OCI-LY7 (cell line): ENCODE measurements around the gene PELO. TPM values are rescaled to one million over a fixed set of nuclear protein-coding genes. Genes with fewer than 3 reads are reported as not detected.

Experiments
- BruUV-seq: library from RNA; stranded (reverse); fragments of 400-500 nt; replicated peaks from 2 replicates; lab custom pipeline; 2021; lab: Mats Ljungman, UMichigan
- CTCF ChIA-PET: fragments of 300-600 bp; sonication (Branson Sonifier 250); formaldehyde crosslinking; loops from one replicate; lab custom pipeline; 2022; ENCODE audit warnings: antibody characterized with exemption; ENCODE audit not compliant: unreplicated experiment; lab: Charles Lee
- POLR2A ChIA-PET: fragments of 300-600 bp; sonication (Branson Sonifier 250); formaldehyde crosslinking; loops from one replicate; lab custom pipeline; 2022; ENCODE audit warnings: antibody characterized with exemption; lab: Charles Lee
- DNase-seq: peaks from one replicate; pipeline ENCODE4 v3.0.0-alpha.2; 2015; ENCODE audit warnings: low spot score
- H2AFZ ChIP-seq: fragments of 200-600 bp; sonication (generic), shearing (Covaris generic); 2 replicates; pipeline ENCODE4 v1.6.1; 2014; ENCODE audit warnings: mild to moderate bottlenecking, antibody characterized with exemption, low read length, moderate library complexity
- H3K27ac ChIP-seq: fragments of 200-600 bp; sonication (generic); 2 replicates; pipeline ENCODE4 v1.5.1; 2014; ENCODE audit warnings: mixed run types, low read depth, mild to moderate bottlenecking, moderate library complexity, low read length, inconsistent platforms; ENCODE audit not compliant: poor library complexity, severe bottlenecking
- H3K36me3 ChIP-seq: fragments of 200-600 bp; sonication (generic); 2 replicates; pipeline ENCODE4 v1.6.1; 2014; ENCODE audit warnings: mild to moderate bottlenecking, antibody characterized with exemption, low read length, moderate library complexity, mixed read lengths; ENCODE audit not compliant: insufficient read depth
- H3K4me1 ChIP-seq: fragments of 200-600 bp; sonication (generic); 2 replicates; pipeline ENCODE4 v1.5.1; 2014; ENCODE audit warnings: mild to moderate bottlenecking, low read length; ENCODE audit not compliant: insufficient read depth, poor library complexity, severe bottlenecking
- H3K4me2 ChIP-seq: fragments of 200-600 bp; sonication (generic); 2 replicates; pipeline ENCODE4 v1.6.1; 2014; ENCODE audit warnings: mild to moderate bottlenecking, low read length
- H3K4me3 ChIP-seq: fragments of 200-600 bp; sonication (generic); 2 replicates; pipeline ENCODE4 v1.5.1; 2014; ENCODE audit warnings: mild to moderate bottlenecking, low read depth, low read length; ENCODE audit not compliant: poor library complexity, severe bottlenecking
- H3K79me2 ChIP-seq: fragments of 200-600 bp; sonication (generic); 2 replicates; pipeline ENCODE4 v1.6.1; 2016; ENCODE audit warnings: low read depth, mild to moderate bottlenecking, low read length, moderate library complexity, mixed read lengths; ENCODE audit not compliant: insufficient read depth
- H3K9me2 ChIP-seq: fragments of 200-600 bp; sonication (generic); 2 replicates; pipeline ENCODE4 v1.6.1; 2016; ENCODE audit warnings: mild to moderate bottlenecking, low read length, mixed read lengths; ENCODE audit not compliant: insufficient read depth
- H3K9me3 ChIP-seq: fragments of 200-600 bp; sonication (generic); 2 replicates; pipeline ENCODE4 v1.6.1; 2014; ENCODE audit warnings: mild to moderate bottlenecking, mixed run types, low read length, mixed read lengths
- H4K20me1 ChIP-seq: fragments of 200-600 bp; sonication (generic); 2 replicates; pipeline ENCODE4 v1.6.1; 2014; ENCODE audit warnings: mild to moderate bottlenecking, antibody characterized with exemption, low read length, moderate library complexity, mixed read lengths; ENCODE audit not compliant: insufficient read depth
- EZH2phosphoT487 ChIP-seq: fragments of 200-600 bp; sonication (generic); IDR thresholded peaks from 2 replicates; pipeline ENCODE4 v1.6.1; 2018; ENCODE audit warnings: low read depth, borderline replicate concordance, mild to moderate bottlenecking, mixed run types, antibody characterized with exemption, low read length, moderate library complexity, mixed read lengths
- intact Hi-C: fragments of 100-400 bp; cut with micrococcal nuclease; formaldehyde crosslinking; loops from one replicate; pipeline ENCODE4 v1.10.0; 2022; ENCODE audit not compliant: unreplicated experiment
- total RNA-seq, 2 experiments: library from RNA; depleted of rRNA in 1 of 2; stranded (reverse); fragments of >200 nt in 1 of 2; shearing (Covaris generic) in 1 of 2; gene quantifications; 2 replicates each; pipeline ENCODE4 v1.2.3, GENCODE V29; 2014 to 2022
- TF ChIP-seq, protein P1 (sequence below): fragments of 200-600 bp; sonication (generic); conservative IDR thresholded peaks from 2 replicates; pipeline ENCODE4 v1.5.1; 2014; ENCODE audit warnings: mild to moderate bottlenecking, antibody characterized with exemption, low read length, moderate library complexity, mixed read lengths

The PELO gene
- total RNA-seq, 2 experiments from 2014 or later, result 10.2 to 13.0 TPM

DNA sequence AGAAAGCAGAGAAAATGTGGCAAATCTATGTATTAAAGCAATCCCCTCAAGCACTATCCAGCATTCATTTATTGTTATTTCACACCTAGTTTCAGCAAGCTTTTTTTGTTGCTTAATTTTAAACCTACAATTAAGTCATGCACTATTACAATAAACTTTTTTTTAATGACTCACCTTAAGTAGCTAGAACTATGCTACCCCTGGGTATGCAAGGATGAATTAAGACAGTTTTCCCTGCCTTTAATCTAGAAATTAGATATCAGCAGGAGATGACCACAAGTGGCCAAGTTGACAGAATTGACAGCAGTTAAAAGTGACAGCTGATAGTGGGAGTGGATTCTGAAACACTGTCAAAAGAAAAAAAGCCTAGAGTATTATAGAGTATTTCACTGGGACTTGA lies 20.0 kb downstream of the PELO start:
- H3K4me2 ChIP-seq, result no peak overlapping the region

DNA sequence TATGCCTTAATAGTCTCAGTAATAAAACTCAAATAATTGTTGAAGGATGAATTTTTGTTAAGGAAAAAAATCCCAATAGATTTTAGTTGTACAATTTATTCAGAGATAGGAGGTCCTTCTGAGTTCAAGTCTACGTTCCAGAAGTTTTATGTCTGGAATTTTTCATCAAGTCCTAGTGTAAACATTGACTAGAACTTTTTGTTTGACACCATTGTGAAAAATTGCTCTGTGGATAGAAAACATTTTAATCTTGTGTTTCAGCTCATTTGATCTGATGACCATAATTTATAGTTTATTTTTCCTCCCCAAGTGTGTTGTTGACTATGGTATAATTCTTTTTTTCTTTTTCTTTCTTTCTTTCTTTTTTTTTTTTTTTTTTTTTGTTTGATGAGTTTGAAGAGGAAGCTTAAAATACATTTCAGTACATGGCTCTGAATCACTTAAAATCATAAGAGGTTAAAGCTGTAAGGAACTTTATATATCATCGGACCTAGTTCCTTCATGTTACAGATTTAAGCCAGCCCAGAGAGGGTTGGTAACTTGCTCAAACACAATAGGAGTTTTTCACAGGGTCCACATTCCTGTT lies 20.7 kb downstream of the PELO start:
- Histone ChIP-seq H3K4me3 (no peak overlapping the region), H3K4me1 (peaks cover 3% of the 10 kb centered on the region), H4K20me1 (peaks cover 7% of the 10 kb centered on the region), H3K27ac (no peak overlapping the region), H3K9me3 (no peaks in the 10 kb centered on the region), H3K36me3 (peaks cover 21% of the 10 kb centered on the region), H3K4me2 (no peak overlapping the region), H2AFZ (no peak overlapping the region), H3K79me2 (peaks cover 17% of the 10 kb centered on the region), H3K9me2 (no peaks in the 10 kb centered on the region)
- CTCF ChIA-PET, result no interaction called here
- intact Hi-C loops, result no loop called here
- no peak for TF ChIP-seq EZH2phosphoT487
- TF ChIP-seq, protein P1, sequence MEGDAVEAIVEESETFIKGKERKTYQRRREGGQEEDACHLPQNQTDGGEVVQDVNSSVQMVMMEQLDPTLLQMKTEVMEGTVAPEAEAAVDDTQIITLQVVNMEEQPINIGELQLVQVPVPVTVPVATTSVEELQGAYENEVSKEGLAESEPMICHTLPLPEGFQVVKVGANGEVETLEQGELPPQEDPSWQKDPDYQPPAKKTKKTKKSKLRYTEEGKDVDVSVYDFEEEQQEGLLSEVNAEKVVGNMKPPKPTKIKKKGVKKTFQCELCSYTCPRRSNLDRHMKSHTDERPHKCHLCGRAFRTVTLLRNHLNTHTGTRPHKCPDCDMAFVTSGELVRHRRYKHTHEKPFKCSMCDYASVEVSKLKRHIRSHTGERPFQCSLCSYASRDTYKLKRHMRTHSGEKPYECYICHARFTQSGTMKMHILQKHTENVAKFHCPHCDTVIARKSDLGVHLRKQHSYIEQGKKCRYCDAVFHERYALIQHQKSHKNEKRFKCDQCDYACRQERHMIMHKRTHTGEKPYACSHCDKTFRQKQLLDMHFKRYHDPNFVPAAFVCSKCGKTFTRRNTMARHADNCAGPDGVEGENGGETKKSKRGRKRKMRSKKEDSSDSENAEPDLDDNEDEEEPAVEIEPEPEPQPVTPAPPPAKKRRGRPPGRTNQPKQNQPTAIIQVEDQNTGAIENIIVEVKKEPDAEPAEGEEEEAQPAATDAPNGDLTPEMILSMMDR, result no peak
- DNase-seq, result no peak
- POLR2A ChIA-PET, result interaction anchor here (0.6 to 2.4 kb wide), 7 partner anchors 9 to 1060 kb away, joined by 3 to 7 read pairs (median 6); no protein-coding TSS in a partner anchor
- BruUV-seq, result no TSS peak

More for the DNA sequence above, 20.0 kb downstream of the PELO start:
- no peak overlapping the region for H2AFZ ChIP-seq
- H3K4me1 ChIP-seq, result peaks cover 10% of the 10 kb centered on the region
- CTCF ChIA-PET, result no interaction called here
- no peak for DNase-seq
- TF ChIP-seq, protein P1, result no peak
- TF ChIP-seq EZH2phosphoT487, result no peak
- no peaks in the 10 kb centered on the region for H3K9me3 ChIP-seq
- H4K20me1 ChIP-seq, result peaks cover 13% of the 10 kb centered on the region
- no peak overlapping the region for H3K27ac ChIP-seq
- H3K9me2 ChIP-seq, result no peaks in the 10 kb centered on the region
- H3K4me3 ChIP-seq, result no peak overlapping the region
- POLR2A ChIA-PET, result interaction anchor here (0.6 to 2.4 kb wide), 3 partner anchors 9 to 324 kb away, joined by 3 to 6 read pairs (median 5); no protein-coding TSS in a partner anchor
- H3K36me3 ChIP-seq, result peaks cover 26% of the 10 kb centered on the region
- intact Hi-C loops, result no loop called here
- BruUV-seq, result no TSS peak
- H3K79me2 ChIP-seq, result peaks cover 24% of the 10 kb centered on the region

DNA sequence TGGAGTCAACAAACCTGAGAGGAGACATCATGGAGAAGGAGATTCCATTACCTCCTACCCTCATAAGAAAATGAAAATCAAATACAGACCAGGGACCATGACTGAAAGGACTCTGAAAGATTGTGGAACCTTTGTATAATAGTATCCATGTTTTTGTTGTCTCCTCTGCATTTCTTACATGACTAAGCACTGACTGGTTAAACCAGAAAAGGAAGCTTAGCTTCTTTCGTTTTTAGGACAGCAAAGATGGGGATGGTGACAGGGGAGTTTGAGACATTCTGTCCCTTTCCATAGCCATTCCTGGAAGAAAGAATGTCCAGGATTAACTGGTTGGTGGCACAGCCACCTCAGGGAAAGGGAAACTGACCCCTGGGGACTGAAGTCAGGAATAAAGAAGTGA lies 22.2 kb downstream of the PELO start:
- Histone ChIP-seq H2AFZ (no peak overlapping the region), H4K20me1 (peaks cover 4% of the 10 kb centered on the region; the same call in 1 of the 2 replicates), H3K4me2 (no peak overlapping the region), H3K9me3 (no peaks in the 10 kb centered on the region), H3K9me2 (no peaks in the 10 kb centered on the region), H3K36me3 (peaks cover 9% of the 10 kb centered on the region), H3K27ac (no peak overlapping the region), H3K4me1 (no peaks in the 10 kb centered on the region), H3K4me3 (no peak overlapping the region), H3K79me2 (peaks cover 3% of the 10 kb centered on the region; the same call in 1 of the 2 replicates)
- DNase-seq, result no peak
- ChIA-PET POLR2A (interaction anchor here (4.4 kb wide), 1 partner anchor 11 kb away, joined by 21 read pairs; no protein-coding TSS in a partner anchor), CTCF (no interaction called here)
- BruUV-seq, result no TSS peak
- TF ChIP-seq, protein P1, result no peak
- no peak for TF ChIP-seq EZH2phosphoT487
- intact Hi-C loops, result no loop called here
